Measurements from ENCODE around the gene ZNF777. TPM values are rescaled to one million over a fixed set of nuclear protein-coding genes. Genes with fewer than 3 reads are reported as not detected.

The ZNF777 gene
- total RNA-seq, 1 donor from 2014 or later, result 16.3 TPM

GRCh38 chr7:149475121-149476045 lies 14.5 kb upstream of the ZNF777 start:
- Mint-ChIP-seq H3K36me3 (ENCODE audit: unreplicated experiment) (peaks cover 68% of the 10 kb centered on the region), H3K27me3 (ENCODE audit: unreplicated experiment) (no peaks in the 10 kb centered on the region), H3K4me3 (ENCODE audit: unreplicated experiment) (no peak overlapping the region), H3K27ac (ENCODE audit: unreplicated experiment) (no peak overlapping the region), H3K4me1 (ENCODE audit: unreplicated experiment) (no peaks in the 10 kb centered on the region), H3K9me3 (ENCODE audit: unreplicated experiment) (peaks cover 14% of the 10 kb centered on the region)
- no peak for DNase-seq (ENCODE audit: extremely low spot score, unreplicated experiment)
- no peak for TF ChIP-seq CTCF (IDR thresholded peaks at IDR 0.05)

- no peaks in the 10 kb centered on the region for H3K4me1 Mint-ChIP-seq (ENCODE audit: unreplicated experiment)
- peak; percentile 85 for DNase-seq (ENCODE audit: extremely low spot score, unreplicated experiment)
- peaks cover 69% of the 10 kb centered on the region for H3K36me3 Mint-ChIP-seq (ENCODE audit: unreplicated experiment)
- no peak overlapping the region for H3K27ac Mint-ChIP-seq (ENCODE audit: unreplicated experiment)
- H3K27me3 Mint-ChIP-seq (ENCODE audit: unreplicated experiment), result no peaks in the 10 kb centered on the region
- no peak for TF ChIP-seq CTCF (IDR thresholded peaks at IDR 0.05)
- H3K4me3 Mint-ChIP-seq (ENCODE audit: unreplicated experiment), result no peak overlapping the region
- H3K9me3 Mint-ChIP-seq (ENCODE audit: unreplicated experiment), result peaks cover 14% of the 10 kb centered on the region
Observed at GRCh38 chr7:149474309-149475120, 13.7 kb upstream of the ZNF777 start.

- Mint-ChIP-seq H3K4me1 (ENCODE audit: unreplicated experiment) (no peaks in the 10 kb centered on the region), H3K27me3 (ENCODE audit: unreplicated experiment) (no peaks in the 10 kb centered on the region), H3K4me3 (ENCODE audit: unreplicated experiment) (no peak overlapping the region), H3K9me3 (ENCODE audit: unreplicated experiment) (peaks cover 4% of the 10 kb centered on the region), H3K27ac (ENCODE audit: unreplicated experiment) (no peak overlapping the region), H3K36me3 (ENCODE audit: unreplicated experiment) (peaks cover 56% of the 10 kb centered on the region)
- DNase-seq (ENCODE audit: extremely low spot score, unreplicated experiment), result no peak
- TF ChIP-seq CTCF (IDR thresholded peaks at IDR 0.05), result no peak
Observed at GRCh38 chr7:149473251-149473650, 12.4 kb upstream of the ZNF777 start.

GRCh38 chr7:149471289-149471953 lies 10.6 kb upstream of the ZNF777 start:
- no peak for TF ChIP-seq CTCF (IDR thresholded peaks at IDR 0.05)
- Mint-ChIP-seq H3K36me3 (ENCODE audit: unreplicated experiment) (peaks cover 50% of the 10 kb centered on the region), H3K4me3 (ENCODE audit: unreplicated experiment) (no peak overlapping the region), H3K27ac (ENCODE audit: unreplicated experiment) (no peak overlapping the region), H3K27me3 (ENCODE audit: unreplicated experiment) (no peaks in the 10 kb centered on the region), H3K9me3 (ENCODE audit: unreplicated experiment) (peaks cover 7% of the 10 kb centered on the region), H3K4me1 (ENCODE audit: unreplicated experiment) (no peaks in the 10 kb centered on the region)
- peak; percentile 62 for DNase-seq (ENCODE audit: extremely low spot score, unreplicated experiment)
